ENCODE measurements around the gene KRT2. TPM values are rescaled to one million over a fixed set of nuclear protein-coding genes. Genes with fewer than 3 reads are reported as not detected.

KRT2 gene
- total and polyA plus RNA-seq, 9 of the 15 experiments (the other 6 are each of a cell fraction or from before 2014, with no cell fraction given): 0.03 to 0.69 (median 0.07) TPM; not detected in 2

GRCh38 chr12:52645120-52645761 is 6.8 kb downstream of the KRT2 start (continued):
- TF ChIP-seq, protein P1, sequence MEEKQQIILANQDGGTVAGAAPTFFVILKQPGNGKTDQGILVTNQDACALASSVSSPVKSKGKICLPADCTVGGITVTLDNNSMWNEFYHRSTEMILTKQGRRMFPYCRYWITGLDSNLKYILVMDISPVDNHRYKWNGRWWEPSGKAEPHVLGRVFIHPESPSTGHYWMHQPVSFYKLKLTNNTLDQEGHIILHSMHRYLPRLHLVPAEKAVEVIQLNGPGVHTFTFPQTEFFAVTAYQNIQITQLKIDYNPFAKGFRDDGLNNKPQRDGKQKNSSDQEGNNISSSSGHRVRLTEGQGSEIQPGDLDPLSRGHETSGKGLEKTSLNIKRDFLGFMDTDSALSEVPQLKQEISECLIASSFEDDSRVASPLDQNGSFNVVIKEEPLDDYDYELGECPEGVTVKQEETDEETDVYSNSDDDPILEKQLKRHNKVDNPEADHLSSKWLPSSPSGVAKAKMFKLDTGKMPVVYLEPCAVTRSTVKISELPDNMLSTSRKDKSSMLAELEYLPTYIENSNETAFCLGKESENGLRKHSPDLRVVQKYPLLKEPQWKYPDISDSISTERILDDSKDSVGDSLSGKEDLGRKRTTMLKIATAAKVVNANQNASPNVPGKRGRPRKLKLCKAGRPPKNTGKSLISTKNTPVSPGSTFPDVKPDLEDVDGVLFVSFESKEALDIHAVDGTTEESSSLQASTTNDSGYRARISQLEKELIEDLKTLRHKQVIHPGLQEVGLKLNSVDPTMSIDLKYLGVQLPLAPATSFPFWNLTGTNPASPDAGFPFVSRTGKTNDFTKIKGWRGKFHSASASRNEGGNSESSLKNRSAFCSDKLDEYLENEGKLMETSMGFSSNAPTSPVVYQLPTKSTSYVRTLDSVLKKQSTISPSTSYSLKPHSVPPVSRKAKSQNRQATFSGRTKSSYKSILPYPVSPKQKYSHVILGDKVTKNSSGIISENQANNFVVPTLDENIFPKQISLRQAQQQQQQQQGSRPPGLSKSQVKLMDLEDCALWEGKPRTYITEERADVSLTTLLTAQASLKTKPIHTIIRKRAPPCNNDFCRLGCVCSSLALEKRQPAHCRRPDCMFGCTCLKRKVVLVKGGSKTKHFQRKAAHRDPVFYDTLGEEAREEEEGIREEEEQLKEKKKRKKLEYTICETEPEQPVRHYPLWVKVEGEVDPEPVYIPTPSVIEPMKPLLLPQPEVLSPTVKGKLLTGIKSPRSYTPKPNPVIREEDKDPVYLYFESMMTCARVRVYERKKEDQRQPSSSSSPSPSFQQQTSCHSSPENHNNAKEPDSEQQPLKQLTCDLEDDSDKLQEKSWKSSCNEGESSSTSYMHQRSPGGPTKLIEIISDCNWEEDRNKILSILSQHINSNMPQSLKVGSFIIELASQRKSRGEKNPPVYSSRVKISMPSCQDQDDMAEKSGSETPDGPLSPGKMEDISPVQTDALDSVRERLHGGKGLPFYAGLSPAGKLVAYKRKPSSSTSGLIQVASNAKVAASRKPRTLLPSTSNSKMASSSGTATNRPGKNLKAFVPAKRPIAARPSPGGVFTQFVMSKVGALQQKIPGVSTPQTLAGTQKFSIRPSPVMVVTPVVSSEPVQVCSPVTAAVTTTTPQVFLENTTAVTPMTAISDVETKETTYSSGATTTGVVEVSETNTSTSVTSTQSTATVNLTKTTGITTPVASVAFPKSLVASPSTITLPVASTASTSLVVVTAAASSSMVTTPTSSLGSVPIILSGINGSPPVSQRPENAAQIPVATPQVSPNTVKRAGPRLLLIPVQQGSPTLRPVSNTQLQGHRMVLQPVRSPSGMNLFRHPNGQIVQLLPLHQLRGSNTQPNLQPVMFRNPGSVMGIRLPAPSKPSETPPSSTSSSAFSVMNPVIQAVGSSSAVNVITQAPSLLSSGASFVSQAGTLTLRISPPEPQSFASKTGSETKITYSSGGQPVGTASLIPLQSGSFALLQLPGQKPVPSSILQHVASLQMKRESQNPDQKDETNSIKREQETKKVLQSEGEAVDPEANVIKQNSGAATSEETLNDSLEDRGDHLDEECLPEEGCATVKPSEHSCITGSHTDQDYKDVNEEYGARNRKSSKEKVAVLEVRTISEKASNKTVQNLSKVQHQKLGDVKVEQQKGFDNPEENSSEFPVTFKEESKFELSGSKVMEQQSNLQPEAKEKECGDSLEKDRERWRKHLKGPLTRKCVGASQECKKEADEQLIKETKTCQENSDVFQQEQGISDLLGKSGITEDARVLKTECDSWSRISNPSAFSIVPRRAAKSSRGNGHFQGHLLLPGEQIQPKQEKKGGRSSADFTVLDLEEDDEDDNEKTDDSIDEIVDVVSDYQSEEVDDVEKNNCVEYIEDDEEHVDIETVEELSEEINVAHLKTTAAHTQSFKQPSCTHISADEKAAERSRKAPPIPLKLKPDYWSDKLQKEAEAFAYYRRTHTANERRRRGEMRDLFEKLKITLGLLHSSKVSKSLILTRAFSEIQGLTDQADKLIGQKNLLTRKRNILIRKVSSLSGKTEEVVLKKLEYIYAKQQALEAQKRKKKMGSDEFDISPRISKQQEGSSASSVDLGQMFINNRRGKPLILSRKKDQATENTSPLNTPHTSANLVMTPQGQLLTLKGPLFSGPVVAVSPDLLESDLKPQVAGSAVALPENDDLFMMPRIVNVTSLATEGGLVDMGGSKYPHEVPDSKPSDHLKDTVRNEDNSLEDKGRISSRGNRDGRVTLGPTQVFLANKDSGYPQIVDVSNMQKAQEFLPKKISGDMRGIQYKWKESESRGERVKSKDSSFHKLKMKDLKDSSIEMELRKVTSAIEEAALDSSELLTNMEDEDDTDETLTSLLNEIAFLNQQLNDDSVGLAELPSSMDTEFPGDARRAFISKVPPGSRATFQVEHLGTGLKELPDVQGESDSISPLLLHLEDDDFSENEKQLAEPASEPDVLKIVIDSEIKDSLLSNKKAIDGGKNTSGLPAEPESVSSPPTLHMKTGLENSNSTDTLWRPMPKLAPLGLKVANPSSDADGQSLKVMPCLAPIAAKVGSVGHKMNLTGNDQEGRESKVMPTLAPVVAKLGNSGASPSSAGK (IDR thresholded peaks at IDR 0.05): no peak
- TF ChIP-seq EZH2 (IDR thresholded peaks at IDR 0.05; ENCODE audit: borderline replicate concordance, low read depth, low read length) (no peak), HSF4 (CRISPR knock-in tag; IDR thresholded peaks at IDR 0.05; ENCODE audit: borderline replicate concordance) (no peak), HNRNPH1 (optimal IDR thresholded peaks at IDR 0.05; ENCODE audit: low read depth, low read length) (no peak), FOXM1 (IDR thresholded peaks at IDR 0.05; ENCODE audit: low read depth) (no peak), FOXM1 (CRISPR knock-in tag; IDR thresholded peaks at IDR 0.05; ENCODE audit: low read depth) (no peak), SRSF9 (IDR thresholded peaks at IDR 0.05; ENCODE audit: borderline replicate concordance, low read depth, low read length) (no peak), CHAMP1 (IDR thresholded peaks at IDR 0.05) (no peak)

All from K562 (cell line).